SIG-M5 treated with dmso at 0.1 percent for 504 hours (cell line): ENCODE data around the gene OR2AJ1.
"Not testable (repeated sequence)": the region's sequence is repeated elsewhere in the genome, so short reads cannot be mapped to it uniquely, and the experiment has no call there.

Experiments
- DNase-seq: peaks from one replicate; lab custom pipeline; 2025; ENCODE audit not compliant: unreplicated experiment; lab: John Stamatoyannopoulos, UW

OR2AJ1 gene, protein sequence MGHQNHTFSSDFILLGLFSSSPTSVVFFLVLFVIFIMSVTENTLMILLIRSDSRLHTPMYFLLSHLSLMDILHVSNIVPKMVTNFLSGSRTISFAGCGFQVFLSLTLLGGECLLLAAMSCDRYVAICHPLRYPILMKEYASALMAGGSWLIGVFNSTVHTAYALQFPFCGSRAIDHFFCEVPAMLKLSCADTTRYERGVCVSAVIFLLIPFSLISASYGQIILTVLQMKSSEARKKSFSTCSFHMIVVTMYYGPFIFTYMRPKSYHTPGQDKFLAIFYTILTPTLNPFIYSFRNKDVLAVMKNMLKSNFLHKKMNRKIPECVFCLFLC

DNA sequence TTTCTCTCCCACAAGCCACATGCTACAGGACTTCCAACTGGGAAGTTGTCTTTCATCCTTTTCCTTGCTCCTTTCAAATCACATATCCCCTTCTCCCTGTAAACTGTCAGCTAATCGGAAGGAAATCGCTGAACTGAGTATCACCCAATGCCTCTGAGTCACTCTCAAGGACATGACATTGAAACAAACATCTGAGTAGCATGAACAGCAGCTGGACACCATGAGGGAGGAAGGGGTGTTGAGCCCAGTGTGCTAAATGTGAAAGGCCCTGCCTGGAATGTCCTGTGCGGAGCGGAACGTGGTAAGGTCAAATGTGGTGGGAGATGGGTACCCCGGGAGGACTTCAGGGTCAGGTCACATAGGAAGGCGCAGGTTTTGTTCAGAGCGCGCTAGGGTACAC, at the start of gene OR2AJ1:
Gene OR2AJ1, plus strand, starts transcription at position 22 of the 400 bp plus-strand sequence. CDS start 8,880 bp downstream, outside the sequence.
- no peak for DNase-seq

DNA sequence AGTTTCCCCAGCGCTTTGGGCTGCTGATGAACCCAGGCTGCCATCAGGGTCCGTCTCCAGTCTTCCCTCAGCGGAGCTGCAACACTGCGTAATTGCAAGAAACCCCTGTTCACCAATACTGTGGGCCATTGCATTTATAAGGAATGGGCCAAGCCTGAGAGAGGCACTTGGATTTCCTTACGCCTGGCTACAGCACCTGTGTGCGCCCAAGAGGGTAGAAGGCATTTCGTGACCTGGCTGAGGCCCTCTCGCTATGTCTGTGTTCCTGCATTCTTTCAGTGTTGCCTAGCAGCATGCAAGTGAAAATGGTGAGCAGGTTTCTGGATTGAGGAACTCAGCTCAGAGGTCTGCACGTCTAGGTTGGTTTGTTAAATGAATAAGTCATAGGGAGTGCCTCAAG, 41.3 kb upstream of the OR2AJ1 start:
- DNase-seq: no peak

DNA sequence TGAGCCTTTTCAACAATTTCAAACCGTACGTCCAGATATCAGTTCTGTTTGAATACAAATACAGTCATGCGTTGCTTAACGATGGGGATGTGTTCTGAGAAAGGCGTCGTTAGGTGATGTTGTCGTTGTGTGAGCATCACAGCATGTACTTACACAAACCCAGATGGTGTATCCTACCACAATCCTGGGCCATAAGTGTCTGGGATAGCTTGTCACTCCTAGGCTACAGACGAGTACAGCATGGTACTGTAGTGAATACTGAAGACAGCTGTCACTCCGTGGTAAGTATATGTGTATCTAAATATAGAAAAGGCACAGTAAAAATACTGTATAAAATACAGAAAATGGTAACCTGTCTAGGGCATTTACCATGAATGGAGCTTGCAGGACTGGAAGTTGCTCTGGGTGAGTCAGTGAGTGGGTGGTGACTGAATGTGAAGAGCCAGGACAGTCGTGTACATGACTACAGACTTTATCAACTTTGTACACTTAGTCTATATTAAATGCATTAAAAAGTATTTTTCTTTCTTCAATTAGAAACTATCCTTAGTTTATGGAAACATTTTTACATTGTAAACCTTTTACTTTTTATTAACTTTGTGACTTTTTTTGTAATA, 39.8 kb upstream of the OR2AJ1 start:
- DNase-seq: no peak

DNA sequence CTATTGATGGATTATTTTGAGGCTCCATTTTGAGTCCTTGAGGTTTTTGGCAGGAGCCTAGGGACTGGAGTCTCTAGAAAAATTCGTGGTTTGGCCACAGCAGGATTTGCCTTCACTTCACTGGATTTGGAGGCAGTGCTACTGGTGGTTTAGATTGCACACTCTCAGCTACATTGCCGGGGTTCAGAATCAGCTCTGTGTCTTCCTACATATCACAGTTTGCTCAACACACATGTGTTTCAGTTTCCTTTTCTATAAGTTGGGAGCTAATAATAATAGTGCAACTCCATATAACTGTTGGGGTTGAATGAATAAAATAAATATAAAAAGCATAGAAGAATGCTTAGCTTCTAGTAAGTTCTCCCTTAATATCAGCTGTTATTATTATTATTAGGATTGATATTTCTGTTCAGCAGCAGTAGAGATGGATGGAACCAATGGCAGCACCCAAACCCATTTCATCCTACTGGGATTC, 29.5 kb upstream of the OR2AJ1 start, which contains the start of gene OR2W3:
Gene OR2W3, plus strand, starts transcription at position 425 of the 475 bp plus-strand sequence. Its CDS starts 0 bp downstream, at position 425.
- no peak for DNase-seq

DNA sequence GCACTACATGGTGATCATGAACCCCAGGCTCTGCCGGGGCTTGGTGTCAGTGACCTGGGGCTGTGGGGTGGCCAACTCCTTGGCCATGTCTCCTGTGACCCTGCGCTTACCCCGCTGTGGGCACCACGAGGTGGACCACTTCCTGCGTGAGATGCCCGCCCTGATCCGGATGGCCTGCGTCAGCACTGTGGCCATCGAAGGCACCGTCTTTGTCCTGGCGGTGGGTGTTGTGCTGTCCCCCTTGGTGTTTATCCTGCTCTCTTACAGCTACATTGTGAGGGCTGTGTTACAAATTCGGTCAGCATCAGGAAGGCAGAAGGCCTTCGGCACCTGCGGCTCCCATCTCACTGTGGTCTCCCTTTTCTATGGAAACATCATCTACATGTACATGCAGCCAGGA, 28.7 kb upstream of the OR2AJ1 start:
- no peak for DNase-seq

DNA sequence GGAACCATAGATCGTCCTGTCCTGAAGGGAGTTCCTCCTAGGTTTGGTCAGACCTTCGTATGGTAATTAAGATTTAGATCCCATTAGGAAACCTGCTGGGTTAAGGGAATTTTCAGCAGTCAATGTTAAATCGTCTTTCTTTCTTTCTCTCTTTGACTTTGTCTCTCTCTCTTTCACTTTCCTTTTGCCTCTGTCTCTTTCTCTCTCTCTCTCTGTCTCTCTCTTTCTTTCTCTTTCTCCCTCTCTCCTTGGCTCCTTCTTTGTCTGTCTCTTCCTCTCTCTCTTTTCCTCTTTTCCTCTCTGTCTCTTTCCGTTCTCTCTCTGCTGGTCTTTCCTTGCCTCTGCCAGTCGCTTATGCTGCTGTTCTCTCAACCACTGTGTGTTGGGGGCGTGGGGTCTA, 20.6 kb upstream of the OR2AJ1 start:
- no peak for DNase-seq

DNA sequence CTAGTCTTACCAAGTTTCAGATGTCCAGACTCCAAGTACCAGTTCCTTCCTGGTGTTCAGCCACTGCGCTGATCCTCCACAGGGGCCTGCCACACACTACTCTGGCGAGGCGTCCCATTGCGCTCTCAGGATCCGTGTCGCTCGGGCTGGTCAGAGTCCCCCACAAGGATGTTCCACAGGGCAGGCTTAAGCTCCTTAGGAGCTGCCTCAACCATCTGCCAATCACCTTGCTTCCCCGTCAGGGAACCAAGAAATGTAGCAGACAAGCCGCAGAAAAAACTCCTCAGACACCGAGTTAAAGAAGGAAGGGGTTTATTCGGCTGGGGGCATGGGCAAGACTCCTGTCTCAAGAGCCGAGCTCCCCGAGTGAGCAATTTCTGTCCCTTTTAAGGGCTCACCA, 19.5 kb upstream of the OR2AJ1 start:
- no peak for DNase-seq

DNA sequence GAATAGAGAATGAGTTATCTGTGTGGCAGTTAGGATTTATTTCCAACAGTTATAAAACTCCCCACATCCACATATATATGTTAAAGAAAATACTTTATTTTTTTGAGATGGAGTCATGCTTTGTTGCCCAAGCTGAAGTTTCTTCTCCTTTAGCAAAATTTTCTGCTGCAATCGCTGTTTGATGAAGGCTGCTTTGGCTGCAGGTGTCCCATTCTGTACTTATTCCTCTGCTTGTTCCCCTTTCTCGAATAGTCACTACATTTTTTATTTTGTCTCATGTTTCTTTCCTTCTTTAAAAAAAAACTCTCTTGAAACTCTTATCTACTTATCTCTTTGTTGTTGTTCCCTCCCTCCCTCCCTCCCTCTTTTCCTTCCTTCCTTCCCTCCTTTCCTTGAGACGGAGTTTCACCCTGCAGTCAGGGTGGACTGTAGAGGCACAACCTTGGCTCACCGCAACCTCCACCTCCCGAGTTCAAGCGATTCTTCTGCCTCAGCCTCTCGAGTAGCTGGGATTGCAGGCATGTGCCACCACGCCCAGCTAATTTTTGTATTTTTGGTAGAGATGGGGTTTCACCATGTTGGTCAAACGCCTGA, 18.7 kb upstream of the OR2AJ1 start:
- no peak for DNase-seq

DNA sequence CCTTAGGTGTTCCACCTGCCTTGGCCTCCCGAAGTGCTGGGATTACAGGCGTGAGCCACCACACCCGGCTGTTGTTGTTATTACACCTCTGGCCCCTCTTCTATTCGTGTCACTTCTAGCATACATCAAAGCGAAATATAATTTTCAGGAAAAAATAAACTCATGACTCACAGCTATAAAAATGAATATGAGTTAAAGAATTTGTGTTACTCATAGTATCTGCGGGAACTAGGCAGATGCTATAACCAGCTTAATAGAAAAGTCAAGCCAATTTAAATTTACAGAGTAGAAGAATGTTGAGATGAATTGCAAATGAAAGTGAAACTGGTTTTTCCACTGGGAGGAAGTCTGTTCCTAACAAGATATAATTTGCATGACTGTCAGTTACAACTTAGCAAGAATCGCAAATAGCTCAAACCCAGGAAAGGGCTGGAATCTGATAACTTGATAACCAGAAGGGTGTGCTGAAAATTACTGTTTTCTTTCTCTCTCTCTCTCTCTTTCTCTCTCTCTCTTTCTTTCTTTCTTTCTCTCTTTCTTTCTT, 18.1 kb upstream of the OR2AJ1 start:
- DNase-seq: peak; percentile 39

DNA sequence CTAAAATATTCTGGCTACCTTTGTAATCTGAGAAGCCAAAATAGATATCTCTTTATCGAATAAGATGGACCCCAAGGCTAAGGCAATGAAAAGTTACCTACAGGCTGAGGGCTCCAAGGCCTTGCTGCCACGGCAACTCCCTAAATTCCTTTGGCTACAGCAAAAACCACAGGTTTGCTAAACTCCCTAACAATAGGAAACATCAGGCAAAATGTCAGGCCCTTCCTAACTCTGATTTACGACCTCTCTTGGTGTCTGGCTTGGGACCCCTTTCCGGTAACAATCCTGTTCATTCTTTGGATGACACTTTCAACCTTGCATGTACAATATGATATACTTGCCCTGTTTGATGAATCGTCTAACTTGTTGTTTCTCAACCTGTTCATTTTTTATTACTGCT, 15.9 kb upstream of the OR2AJ1 start:
- no peak for DNase-seq

DNA sequence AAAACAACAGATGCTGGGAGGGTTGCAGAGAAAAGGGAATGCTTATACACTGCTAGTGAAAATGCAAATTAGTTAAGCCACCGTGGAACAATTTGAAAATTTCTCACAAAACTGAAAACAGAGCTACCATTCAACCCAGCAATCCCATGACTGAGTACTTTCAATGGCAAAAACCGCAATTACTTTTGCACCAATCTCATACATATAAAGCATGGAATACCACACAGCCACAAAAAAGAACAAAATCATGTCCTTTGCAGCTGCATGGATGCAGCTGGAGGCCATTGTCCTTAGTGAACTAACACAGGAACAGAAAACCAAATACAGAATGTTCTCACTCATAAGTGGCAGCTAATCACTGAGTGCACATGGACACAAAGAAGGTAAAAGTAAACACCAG, 10.9 kb upstream of the OR2AJ1 start:
- no peak for DNase-seq

DNA sequence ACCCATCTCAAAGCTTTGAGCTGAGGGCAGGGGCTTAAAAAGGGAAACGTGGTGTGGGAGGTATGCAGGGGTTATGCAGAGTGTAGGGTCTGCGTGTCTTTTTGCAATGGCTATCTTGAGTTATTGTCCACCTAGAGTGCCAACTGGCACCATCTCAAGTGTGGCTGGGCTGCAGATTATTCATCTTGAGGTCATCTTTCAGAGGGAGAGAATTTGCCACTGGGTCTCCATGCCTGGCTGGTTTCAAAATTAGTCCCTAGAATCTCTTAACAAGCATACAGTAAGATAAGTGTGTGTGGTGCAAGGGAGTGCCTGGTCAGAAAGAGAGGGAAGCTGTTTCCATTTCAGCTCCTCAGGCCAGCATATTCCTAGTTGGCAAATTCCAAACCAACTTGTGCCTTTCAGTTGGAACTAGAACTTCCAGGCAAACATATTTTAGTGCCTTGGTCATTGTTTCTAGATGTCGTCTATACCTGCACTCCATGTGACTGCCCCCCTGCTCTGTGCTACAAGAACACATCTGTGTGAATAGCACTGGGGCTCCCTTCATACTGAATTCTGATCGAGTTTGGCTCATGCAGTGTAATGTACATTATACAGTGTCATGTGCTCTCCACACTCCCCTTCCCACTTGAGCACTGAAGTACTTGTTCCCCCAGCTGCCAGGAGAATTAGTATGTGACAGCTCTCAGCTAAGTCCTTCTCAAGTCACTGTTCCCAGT, 9.6 kb upstream of the OR2AJ1 start:
- no peak for DNase-seq

DNA sequence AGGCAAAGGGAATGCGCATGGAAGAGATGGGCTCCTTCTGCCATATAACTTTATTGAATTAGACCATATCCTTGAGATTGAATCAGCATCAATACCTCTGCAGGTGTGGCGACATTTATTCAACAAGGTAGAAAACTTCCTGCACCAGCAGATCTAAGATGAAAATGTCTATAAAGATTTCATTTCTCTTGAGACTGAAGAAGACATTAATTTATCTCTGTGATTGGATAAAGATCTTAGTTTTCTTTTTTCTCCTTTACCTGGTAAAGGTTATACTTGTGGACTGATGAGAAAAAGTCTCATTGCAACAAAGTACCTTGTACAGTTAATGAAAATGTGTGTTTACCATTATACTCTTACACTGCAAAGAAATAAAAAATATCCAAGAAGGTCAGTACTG, 4.7 kb upstream of the OR2AJ1 start, which contains the start of gene OR2T8:
Gene OR2T8, plus strand, starts transcription at position 301 of the 400 bp plus-strand sequence. CDS start 766 bp downstream, outside the sequence.
- DNase-seq: no peak

DNA sequence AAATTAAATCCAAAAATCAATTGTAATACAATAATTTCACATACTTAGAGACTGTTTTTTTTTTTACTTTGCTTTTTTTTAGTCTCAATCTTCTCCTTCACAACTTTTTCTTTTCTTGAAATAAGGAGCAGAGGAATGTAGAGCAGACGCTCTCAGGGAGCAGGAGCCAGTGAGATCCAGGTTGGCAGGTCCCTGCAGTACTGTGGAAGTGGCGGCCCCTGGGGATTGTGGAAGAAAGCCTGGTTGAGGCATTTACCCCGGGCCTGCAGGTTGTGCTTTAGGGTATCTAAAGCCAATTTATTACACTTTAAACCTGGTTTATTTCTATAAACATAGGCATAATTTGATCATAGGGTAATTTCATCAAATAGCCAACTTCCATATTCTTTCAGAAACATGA, 748 bp upstream of the OR2AJ1 start:
- no peak for DNase-seq

DNA sequence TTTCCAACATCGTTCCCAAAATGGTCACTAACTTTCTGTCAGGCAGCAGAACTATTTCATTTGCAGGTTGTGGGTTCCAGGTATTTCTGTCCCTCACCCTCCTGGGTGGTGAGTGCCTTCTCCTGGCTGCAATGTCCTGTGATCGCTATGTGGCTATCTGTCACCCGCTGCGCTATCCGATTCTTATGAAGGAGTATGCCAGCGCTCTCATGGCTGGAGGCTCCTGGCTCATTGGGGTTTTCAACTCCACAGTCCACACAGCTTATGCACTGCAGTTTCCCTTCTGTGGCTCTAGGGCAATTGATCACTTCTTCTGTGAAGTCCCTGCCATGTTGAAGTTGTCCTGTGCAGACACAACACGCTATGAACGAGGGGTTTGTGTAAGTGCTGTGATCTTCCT, 9.3 kb downstream of the OR2AJ1 start:
- DNase-seq: no peak

DNA sequence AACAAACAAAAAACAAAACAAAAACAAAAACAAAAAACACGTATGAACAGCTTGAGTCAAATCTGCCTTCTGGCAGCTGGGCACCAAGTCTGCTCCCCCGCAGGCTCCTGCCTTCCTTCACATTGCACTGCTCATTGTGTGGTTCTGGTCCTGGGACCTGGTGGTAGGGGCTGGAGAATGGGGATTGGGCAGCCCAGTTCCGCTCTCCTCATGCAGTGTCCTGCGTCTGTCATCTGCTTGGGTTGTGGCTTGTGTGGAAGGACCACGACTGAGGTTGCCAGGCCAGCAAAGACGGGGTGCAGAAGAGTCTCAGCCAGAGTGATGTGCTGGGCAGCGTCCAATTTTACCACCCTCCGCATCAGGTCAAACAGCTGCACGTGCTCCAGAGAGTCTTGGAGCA, 11.1 kb downstream of the OR2AJ1 start:
- DNase-seq: no peak

DNA sequence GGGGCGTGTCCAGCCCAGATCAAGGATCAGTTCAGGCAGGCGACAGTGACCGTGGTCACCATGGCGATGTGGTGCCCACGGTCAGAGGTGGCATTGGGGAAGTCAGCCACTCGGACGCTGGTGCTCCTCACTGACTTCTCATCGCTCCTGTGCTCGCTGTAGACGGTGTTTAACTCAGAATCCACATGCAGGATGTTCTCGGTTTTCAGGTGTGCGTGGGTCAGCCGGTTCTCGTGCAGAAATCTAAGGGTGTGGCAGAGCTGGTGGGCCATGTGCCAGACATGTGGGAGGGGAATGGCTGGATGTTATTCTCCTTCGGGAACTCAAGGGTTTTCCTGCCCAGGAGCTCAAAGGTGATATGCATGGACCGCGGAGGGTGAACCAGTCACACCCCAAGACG, 11.7 kb downstream of the OR2AJ1 start:
- no peak for DNase-seq

DNA sequence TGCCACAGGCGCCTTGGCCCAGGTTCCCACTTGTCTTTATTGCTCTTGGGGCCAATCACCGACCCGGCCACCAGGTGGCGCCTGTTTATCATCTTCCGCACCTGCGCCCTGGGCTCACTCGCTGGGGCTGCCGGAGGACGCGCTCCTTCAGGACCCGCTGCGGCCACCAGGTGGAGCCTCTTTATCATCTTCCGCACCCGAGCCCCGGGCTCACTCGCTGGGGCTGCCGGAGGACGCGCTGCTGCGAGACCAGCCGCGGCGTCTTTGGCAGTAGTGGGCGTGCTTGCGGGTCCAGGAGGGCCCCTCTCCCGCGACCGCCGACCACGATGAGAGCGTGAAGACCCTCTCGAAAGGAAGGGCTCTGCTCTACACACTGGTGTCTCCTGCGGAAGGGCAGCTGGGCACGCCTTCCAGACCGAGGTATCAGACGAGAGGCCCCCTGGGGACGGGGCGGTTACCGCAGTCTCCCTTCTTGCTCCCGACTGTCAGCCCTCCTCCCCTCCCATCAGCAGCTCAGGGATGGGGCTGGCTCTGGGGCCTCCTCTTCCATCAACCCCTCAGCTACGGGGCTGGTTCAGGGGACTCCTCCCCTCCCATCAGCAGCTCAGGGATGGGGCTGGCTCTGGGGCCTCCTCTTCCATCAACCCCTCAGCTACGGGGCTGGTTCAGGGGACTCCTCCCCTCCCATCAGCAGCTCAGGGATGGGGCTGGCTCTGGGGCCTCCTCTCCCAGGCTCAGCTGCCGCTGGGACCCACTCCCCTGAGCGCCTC, 12.5 kb downstream of the OR2AJ1 start:
- not testable (repeated sequence) for DNase-seq

DNA sequence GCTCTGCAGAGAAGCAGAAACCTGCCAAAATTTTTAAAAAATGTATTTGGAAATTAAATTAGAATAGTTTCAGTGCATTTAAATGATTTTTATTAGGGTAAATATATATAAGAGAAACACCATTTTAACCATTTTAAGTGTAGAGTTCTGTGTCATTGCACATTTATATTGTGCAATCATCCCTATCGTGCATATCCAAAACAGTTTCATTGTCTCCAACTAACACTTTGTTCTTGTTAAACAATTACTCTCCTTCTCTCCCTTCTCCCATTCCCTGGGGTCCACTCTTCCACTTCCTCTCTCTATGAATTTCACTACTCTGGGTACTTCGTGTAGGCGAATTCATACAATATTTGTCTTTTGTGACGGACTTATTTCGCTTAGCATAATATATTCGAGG, 17.9 kb downstream of the OR2AJ1 start:
- DNase-seq: no peak

DNA sequence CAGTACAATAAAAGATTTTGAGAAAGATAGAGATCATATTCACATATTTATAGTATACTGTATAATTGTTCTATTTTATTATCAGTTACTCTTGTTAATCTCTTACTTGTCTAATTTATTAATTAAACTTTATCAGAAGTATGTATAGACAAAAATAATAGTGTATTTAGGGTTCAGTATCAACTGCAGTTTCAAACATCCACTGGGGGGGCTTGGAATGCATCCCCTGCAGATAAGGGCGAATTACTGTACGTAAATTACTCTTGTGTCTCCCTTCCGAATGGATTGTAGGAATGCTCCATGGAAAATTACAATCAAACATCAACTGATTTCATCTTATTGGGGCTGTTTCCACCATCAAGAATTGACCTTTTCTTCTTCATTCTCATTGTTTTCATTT, 23.9 kb downstream of the OR2AJ1 start, which contains the start of gene OR2L8:
Gene OR2L8, plus strand, starts transcription at position 301 of the 400 bp plus-strand sequence. Its CDS starts 0 bp downstream, at position 301.
- no peak for DNase-seq
